ENCODE results near the gene TMEM204. TPM values are rescaled to one million over a fixed set of nuclear protein-coding genes. Genes with fewer than 3 reads are reported as not detected.

Gene TMEM204
- total RNA-seq, 1 donor from 2014 or later: 0.10 TPM

DNA sequence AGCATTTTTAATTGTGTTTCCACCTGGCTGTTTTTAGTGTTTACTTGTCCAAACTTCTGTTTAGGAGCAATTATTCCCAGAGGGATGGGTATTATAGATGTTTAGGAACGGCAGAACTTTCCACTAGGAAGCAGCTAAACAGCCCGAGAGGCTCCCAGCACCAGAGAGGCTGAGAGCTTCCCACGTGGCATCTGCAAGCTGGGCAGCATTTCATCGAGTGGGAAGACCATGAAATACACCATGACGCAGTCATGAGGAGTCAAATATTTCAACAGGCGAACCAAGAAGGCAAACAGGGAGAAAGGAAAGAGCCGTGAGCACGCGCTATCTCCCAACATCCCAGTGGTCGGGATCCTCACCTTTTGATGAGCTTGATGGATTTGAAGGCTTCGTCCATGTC is 24.1 kb downstream of the TMEM204 start:
- no peak for DNase-seq (ENCODE audit: low read depth)

DNA sequence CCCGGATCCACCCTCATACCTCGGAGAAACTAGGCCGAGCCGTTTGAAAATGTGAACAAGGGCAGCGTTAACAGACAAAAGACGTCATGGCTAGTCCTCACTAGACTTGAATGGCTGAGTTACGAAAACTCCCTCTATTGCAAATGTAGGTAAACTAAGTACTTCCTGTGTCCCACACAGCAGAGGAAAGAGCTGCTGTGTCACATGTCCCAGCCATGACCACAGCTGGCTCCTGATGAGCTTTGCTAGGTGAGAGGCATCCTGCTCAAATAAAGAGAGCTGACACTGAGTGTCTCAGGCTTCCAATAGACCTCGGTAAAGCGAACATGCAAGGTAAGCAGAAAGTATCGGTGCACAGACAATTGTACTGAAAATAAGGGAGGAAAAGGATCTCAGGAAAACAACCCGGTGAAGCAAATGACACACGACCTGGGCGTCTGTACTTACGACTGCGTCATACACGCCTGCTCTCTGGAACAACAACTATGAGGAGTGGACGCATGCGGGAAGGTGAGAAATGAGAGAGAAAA is 26.0 kb downstream of the TMEM204 start:
- DNase-seq (ENCODE audit: low read depth): no peak

DNA sequence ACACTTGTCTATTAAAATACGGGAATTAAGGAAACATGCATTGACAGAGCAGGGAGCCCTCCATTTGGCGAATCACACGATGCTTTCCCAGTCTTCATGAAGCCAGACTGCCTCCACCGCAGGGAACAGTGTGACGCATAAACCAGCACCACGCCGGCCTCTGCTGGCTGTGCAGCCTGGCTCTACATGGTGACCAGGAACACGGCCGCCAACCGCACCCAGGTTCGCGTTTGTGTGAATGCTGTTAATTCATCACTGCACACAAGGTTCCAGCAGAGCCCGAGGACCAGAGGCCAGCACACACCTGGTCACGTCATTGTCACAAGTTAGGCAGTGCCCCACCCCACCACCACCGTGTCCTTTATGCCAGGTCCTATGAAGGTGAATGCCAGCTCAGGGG is 26.7 kb downstream of the TMEM204 start:
- no peak for DNase-seq (ENCODE audit: low read depth)

DNA sequence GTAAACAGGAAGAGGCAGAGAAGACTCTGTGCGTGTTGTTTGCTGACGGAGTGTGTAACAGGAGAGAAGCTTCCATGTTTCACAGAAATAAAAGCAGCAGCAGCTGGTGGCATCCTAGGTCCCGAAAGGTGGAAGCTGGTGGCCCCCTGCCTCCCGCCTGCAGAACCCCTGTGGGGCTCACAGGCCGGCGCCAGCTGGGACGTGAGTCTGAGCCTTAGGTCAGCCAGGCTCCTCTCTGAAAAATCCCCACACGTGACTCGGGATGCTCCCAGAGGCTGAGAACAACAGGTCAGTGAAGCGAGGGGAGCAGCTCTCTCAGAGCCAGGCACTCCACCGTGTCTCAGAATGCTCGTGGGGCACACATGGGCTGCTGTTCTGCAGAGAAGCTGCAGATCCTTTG is 27.4 kb downstream of the TMEM204 start:
- DNase-seq (ENCODE audit: low read depth): no peak

DNA sequence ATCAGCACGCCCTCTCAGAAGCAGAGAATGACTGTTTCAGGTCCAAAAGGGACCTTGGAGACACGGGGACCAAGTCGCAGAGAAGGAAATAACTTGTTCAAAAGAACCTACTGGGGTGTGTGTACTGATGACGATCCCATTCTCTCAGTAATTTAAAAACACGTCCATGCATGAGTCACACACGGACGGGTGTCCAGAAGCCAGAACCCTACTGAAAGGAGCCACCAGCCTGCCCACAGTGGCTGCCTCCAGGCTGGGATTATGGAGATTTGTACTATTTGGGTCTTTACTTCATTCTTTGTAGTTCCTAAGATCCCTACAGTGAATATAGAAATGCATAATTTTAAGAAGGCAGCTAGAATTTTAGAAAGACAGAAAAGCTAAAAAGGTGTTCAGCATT is 27.8 kb downstream of the TMEM204 start:
- DNase-seq (ENCODE audit: low read depth): no peak

DNA sequence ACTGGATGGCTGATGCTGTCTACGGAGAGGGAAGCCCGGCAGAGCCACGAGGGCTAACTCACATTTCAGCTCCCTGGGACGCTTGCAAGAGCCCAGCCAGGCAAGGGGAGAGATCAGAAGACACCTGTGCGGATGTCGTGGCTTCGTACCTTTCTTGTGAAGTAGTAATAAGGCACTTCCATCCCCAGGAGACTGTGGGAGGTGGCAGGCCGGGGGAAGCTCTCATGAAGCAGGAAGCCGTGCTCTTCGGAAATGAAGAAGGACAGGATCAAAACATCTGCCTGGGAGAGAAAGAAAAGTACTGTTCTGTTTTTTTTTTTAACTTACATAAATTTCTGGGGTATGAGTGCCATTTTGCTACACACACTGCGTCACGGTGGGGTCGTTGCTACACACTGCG is 28.4 kb downstream of the TMEM204 start:
- DNase-seq (ENCODE audit: low read depth): no peak

DNA sequence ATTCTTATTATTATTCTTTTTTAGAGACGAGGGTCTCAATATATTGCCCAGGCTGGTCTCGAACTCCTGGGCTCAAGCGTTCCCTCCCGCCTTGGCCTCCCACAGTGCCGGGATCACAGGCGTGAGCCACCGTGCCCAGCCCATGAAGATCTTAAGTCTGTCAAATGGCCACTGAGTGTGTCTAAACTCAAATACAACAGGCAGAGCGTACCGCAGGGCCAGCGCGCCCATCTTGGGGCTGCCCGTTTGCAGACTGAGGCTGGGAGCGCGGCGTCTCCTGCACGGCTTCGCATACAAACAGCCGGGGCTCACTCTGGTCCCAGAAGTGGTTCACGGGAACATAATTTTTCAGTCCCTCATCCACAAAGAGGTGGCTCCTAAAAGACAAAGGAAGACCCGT is 30.3 kb downstream of the TMEM204 start:
- no peak for DNase-seq (ENCODE audit: low read depth)

DNA sequence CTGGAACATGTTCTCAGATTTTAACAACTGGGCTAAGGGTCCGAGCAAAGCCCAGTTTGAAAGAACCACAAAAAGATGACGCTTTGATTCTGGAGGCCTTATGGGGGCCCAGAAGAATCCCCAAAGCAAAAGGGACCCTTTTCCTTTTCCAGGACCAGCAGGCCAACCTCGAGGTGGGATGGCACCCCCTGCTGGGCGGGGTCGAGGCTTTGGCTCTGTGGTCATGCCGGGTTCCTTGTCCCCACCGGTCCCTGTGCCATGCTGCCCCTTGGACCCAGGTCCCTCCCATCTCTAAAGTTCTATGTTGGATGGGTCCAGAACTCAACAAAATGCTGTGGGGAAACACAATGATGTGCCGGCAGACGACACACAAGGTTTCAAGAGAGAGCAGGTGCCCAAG is 30.9 kb downstream of the TMEM204 start:
- DNase-seq (ENCODE audit: low read depth): no peak

DNA sequence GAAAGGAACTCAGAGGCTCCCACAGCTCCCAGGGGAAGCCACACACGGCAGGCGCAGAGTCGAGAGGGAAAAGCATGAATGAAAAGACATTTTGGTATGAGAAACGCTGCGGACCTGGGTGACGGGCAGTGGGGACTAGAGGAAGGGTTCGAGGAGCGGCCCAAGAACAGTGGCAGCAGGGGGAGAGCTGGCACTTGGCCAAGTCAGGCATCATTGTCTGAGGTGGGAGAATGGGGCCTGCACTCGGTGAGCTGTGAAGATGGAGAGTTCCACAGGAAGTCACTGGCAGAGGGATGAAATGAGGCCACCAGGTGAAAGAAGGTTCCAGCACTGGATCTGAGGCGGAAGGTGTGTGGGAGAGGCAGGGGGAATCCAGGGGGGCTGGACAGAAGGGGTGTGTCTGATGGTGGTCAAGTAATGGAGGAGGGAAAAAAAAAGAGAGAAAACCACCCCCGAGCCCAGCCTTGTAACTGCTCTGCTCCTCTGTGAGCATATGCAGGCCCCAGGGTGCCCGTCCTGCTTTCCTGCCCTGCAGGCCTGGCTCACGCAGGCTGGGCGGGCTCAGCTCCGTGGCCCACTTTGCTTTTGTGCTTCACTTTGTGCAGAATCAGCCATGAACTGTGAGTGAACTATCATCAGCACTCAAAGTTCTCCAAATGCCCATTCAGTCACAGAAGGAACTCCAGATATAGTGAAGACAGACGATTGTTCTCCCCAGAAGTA is 31.8 kb downstream of the TMEM204 start:
- no peak for DNase-seq (ENCODE audit: low read depth)

DNA sequence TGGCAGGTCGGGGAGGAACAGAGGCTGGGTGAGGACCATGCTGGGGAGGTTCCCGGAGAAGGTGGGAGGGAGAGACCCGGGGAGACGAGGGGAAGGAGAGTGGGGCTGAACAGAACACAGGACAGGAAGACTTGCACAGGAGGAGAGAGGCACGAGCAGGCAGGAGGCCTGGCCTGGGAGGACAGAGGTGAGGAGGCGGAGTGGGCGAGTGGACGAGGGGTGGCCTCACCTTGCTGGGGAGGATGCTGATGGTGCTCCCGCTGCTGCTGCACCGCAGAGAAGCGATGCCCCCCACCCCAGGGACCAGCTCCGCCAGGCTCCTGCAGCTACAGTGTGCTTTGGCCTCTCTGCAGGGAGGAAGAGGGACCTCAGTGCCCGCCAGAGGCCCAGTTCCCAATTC is 34.5 kb downstream of the TMEM204 start:
- no peak for DNase-seq (ENCODE audit: low read depth)

DNA sequence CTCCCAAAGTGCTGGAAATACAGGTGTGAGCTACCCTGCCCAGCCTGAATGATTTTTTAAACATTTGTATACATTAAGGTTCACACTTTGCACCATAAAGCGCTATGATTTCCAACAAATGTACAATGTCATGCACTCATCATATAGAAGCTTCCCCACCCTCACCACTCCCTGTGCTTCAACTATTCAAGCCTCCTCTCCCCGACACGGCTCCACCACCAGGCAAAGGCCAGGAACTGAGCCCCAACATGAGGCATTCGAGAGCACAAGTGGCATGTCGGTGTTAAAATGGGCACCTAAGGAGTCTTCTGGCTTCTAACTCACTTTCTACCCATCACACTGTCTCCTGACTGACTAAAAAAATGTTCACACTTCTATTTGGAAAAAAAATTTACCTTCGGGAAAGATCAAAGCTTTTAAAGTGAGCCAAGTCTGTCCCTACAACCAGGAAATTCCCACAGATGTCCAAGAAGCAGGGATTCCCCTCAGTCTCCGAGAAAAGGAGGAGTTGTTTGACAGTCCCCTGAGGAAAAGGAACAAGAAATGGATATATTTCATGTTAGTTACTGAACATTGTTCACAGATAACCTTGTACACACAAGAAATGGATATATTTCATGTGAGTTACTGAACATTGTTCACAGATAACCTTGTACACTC is 37.7 kb downstream of the TMEM204 start:
- DNase-seq (ENCODE audit: low read depth): no peak

DNA sequence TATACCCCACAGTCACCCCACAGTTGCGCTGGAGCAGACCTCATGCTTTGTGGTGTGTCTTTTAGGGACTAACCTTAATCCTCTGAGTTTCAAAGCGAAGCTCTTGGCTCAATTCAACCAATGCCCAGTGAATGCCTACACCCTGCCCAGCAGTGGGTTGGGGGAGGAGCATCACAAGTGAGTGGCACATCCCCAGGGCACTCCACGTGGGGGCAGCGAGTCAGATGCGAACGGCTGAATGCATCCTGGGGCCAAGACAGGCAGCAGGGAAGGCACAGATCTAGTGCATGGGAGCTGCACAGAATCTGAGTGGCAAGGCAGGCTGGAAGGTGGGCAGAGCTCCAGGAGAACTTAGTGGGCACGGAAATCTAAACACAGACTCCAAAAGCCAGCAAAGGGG is 39.2 kb downstream of the TMEM204 start:
- DNase-seq (ENCODE audit: low read depth): peak; percentile 16

DNA sequence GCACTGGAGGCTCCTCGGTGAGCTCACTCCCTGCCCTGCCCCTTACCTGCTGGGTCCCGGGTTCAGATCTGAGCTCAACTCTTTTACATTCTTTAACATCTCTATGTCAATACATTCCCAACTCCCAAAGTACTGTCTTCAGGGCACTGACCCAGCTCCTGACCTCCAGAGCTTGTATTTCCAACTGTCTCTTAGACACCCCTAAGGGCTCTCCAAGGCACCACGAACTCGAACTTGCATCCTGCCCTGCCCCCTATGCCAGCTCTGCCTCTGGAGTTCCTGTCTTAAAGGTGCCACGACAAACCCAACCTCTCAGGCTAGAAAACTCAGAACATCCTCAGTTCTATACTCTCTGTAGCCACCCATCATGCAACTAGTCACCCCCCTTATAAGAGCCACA is 39.8 kb downstream of the TMEM204 start:
- DNase-seq (ENCODE audit: low read depth): no peak

DNA sequence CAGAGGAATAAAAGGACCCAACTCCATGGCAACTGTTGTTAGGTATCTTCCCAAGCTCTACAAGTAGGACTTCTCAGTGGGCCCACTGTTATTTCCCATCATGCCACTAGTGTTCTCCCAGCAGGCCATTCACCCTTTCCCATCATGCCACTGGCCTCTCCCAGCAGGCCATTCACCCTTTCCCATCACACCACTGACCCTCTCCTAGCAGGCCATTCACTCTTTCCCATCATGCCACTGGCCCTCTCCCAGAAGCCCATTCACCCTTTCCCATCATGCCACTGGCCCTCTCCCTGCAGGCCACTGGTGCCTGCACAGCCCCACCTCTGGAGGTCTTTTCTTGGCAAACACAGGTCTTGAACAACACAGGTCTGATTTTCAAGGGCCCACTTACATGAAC is 42.1 kb downstream of the TMEM204 start:
- no peak for DNase-seq (ENCODE audit: low read depth)

DNA sequence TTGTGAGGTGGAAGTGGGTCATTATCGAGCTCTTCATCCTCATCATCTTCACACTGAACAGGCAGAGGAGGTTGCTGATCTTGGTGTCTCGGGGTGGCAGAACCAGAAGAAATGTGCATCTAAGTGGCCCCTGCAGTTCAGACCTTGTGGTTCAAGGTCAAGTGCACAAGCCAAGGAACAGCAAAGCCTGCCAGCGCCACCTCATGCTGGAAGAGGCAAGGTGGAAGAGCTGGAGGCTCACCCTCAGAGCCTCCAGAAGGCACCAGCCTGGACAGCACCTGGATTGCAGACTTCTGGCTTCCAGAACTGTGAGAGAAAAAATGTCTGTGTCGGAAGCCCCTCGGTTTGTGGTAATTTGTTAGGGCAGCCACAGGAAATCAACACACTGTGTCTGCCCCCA is 45.7 kb downstream of the TMEM204 start:
- DNase-seq (ENCODE audit: low read depth): no peak

DNA sequence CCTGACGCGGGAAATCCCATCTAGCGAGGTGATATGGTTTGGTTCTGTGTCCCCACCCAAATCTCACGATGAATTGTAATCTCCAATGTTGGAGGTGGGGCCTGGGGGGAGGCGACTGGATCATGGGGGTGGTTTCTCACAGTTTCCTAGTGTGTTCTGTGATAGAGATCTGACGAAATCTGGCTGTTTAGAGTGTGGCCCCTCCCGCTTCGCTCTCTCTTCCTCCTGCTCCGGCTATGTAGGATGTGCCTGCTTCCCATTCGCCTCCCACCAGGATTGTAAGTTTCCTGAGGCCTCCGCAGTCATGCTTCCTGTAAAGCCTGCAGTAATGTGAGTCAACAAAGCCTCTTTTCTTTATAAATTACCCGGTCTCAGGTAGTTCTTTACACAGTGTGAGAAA is 46.8 kb downstream of the TMEM204 start:
- DNase-seq (ENCODE audit: low read depth): no peak

DNA sequence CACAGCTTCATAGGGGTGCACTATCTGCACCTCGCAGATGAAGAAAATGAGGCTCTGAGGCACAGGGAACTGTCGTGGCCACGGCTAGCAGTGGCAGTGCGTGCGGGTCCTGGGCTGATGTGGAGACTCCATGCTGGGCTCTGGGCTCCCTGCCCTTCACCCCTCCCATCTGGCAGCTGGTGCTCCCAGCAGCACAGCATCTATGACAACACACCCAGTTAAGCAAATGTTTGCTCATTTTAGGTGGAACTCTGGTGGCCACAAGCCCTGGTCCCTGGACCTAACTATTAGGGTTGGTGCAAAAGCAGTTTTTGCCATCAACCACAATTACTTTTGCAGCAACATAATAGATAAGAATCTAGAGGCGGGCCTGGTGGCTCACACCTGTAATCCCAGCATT is 47.5 kb downstream of the TMEM204 start:
- no peak for DNase-seq (ENCODE audit: low read depth)

DNA sequence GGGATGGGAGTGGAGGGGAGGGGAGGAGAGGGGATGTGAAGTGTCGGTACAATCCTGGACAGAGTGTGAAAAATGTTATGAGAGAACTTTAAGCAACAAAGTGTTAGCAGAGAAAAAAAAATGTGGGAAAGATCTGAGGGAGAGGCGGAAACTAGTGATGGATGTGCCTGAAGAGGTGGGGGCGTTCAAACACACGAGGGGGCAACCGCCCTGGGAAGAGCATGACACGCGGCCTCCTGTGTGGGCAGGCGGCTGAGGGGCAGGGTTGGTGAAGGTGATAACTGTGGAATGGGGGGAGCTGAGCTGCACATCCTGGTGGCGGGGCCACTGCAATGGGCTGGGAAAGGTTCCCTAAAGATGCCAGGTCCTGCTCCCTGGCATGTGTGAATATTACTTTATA is 48.3 kb downstream of the TMEM204 start:
- no peak for DNase-seq (ENCODE audit: low read depth)

DNA sequence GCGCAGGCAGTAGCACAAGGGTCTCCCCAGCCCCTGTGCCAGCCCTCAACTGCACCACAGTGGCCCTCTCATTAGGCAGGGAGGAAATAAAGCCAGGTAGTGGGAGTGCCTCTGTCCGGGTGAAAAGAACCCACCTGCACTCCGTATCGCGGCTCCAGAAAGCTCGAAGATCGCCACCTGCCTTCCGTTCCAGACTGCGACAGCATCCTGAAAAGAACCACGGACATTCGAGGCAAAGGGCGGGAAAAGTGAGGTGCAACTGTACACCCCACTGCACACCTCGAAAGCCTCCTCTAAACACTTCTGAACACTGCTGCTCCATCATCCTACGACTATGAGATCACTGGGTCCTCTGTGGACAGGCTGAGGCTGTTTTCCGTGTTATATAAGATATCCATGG is 49.7 kb downstream of the TMEM204 start:
- DNase-seq (ENCODE audit: low read depth): no peak

DNA sequence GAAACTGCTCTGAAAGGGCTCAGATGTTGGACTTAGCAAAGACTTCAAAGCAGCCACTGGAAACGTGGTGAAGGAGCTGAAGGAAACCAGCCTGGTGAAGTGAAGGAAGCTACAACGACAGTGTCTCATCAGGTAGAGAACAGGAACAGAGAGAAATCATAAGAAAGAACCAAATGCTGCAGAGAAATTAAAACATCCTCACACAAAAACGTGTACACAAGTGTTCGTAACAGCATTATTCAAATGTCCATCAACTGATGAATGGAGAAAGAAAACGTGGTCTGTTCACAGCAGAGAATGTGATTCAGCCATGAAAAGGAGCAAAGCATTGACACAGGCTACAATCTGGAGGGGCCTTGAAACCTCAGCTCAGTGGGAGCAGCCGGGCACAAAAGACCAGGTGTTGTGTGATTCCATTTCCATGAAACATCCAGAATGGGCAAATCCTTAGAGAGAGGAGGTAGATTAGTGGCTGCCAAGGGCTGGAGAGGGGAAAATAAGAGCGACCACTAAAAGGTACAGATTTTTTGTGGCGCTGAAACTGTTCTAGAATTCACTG is 51.5 kb downstream of the TMEM204 start:
- no peak for DNase-seq (ENCODE audit: low read depth)

DNA sequence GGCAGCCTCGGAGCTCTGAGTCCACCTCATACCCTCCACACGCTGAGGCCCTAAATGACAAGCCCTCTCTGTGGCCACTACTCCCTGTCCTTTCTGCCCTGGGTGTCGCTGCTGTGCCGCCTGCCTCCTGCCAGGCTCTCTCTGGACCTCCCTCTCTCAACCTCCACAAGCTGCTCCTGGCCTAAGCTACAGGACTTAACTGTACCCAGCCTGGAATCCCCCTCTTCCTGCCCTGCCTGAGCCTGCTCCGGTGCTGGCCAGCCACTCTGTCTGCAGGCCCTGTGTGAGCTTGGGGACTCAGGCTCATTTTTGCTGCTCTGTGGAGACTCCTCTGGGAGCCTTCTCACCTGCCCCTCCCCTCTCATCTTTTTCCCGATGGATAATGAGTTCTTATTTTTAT is 56.9 kb downstream of the TMEM204 start:
- DNase-seq (ENCODE audit: low read depth): no peak

DNA sequence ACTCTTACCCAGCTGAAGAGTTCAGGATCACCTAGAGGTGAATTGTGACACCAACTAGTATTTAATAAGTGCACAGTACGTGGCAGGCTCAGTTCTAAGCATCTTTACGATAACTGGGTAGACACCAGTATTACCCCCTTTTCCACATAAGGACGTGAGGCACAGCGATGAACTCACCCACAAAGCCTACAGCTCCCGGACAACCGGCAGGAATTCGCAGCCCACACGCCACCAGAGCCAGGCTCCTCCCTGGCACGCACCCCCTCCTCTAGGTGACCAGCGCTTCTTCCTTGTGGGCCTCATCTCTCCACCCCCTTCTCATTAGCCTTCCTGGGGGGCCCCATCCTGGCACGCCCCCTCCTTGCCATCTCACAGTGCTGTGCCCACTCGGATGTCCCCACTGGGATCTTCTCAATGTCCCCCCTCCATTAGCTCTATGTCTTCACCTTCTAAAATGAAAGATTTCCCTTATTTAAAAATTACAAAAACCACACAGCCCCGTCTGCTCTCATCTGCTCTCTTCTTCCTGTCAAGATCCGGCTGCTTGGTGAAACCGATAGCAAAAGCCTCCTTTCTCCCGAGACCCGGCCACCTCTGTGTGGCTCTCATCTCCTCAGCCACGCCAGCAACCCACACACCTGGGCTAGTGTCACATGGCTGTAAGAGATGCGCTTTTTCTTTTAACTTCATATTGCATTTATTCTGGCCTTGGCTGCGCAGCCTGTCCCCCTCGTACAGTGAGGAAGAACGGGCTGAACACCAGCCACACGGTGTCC is 57.7 kb downstream of the TMEM204 start:
- DNase-seq (ENCODE audit: low read depth): no peak

DNA sequence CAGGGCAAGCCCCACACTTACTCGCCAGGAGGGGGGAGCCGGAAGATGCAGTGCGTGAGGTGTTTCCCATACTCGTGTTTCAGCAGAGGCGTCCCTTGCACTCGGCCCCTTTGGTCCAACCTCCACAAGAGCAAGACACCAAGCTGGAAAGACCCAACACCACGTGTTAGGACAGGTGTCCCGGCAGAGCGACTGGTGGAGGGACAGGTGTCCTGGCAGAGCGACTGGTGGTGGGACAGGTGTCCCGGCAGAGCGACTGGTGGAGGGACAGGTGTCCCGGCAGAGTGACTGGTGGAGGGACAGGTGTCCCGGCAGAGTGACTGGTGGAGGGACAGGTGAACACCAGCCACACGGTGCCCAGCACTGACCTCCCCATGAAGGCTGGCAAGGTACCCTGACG is 59.0 kb downstream of the TMEM204 start:
- DNase-seq (ENCODE audit: low read depth): no peak
